HG03457 (cell line): ENCODE results near the gene PRKAR2B.
"Not testable (repeated sequence)": the region's sequence is repeated elsewhere in the genome, so short reads cannot be mapped to it uniquely, and the experiment has no call there.

Experiments used
- ATAC-seq: cut with Tn5 transposase; IDR thresholded peaks from one replicate; pipeline ENCODE4 v1.9.1; 2021; ENCODE audit warnings: moderate number of reproducible peaks; ENCODE audit not compliant: unreplicated experiment

The PRKAR2B gene

GRCh38 chr7:107151538-107151937 is 107.0 kb downstream of the PRKAR2B start:
- no peak for ATAC-seq

DNA sequence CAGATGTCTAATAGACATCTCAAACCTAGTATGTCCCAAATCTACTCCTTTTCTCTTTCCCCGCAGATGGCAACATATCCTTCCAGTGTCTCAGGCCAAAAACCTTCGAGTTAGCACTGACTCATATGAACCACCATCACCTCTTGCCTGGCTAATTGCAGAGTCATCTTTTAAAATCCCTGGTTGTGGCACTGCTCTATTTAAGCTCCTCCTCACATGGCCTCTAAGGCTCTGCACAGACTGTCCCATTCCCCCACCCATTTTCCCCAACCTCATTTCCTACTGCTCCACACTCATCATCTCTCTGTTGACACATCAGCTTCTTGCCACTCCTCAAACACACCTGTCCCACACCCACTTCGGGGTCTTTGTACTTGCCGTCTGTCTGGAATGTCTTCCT is 107.5 kb downstream of the PRKAR2B start:
- ATAC-seq = no peak

DNA sequence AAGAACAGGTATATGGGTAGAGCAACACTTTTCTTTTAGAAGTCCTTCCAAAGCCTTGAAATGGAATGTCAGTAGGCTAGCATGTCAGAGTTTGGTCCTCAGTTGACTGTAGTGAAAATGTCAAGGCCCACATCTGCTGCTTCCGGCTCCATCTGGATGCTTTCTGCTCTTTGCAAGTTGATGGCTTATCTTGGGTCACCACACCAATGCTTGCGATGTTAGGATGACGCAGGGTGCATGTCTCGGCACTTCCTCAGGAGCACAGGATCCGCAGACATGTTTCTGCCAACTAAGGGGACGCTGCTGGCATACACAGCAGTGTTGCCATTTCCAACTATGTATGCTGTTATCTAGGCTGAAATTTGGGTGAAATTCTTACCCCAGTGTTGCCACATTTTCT is 110.3 kb downstream of the PRKAR2B start:
- ATAC-seq = no peak

GRCh38 chr7:107155726-107156125 is 111.2 kb downstream of the PRKAR2B start:
- not testable (repeated sequence) for ATAC-seq

DNA sequence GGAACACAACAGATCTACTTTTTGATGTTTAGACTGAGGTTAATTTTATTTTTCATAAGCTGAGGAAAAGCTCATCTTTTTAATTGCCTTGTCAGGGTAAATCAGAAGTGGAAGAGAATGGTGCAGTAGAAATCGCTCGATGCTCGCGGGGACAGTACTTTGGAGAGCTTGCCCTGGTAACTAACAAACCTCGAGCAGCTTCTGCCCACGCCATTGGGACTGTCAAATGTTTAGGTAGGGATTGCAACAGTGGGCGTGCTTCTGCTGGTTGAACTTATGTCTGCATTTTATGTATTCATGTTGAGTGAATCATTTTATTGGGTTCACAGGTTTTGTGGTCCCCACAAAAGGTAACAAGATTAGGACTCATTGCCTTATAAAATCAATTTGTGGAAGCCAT is 112.6 kb downstream of the PRKAR2B start:
- ATAC-seq = no peak

GRCh38 chr7:107158028-107158427 is 113.5 kb downstream of the PRKAR2B start:
- no peak for ATAC-seq

DNA sequence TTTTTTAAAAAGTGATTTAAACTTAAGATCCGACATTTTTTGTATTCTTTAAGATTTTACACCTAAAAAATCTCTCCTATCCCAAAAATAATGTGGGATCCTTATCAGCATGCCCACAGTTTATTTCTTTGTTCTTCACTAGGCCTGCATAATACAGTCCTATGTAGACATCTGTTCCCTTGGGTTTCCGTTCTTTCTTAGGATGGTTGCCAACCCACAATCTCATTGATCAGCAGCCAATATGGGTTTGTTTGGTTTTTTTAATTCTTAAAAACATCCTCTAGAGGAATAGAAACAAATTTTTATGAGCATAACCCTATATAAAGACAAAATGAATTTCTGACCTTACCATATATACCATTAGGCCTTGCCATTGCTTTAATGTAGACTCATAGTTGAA is 115.9 kb downstream of the PRKAR2B start:
- no peak for ATAC-seq

DNA sequence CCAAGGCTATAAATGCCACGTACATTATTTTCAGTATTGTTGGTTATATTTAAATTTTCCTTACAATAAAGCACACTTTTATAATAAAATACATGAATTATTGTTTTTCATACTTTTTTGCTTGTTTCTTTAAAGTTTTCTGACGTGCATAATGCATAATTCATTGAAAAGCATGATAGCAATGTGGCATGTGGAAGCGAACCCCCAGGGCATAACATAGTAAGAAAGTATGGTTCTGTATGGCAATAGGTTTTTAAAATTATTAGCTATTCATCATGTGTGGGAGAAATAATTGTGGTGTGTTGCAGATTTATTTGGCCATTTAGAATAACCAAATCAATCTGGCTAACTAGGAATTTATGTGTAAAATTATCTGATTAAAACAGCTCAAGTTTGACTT is 116.9 kb downstream of the PRKAR2B start:
- ATAC-seq = no peak

GRCh38 chr7:107162475-107162874 is 118.0 kb downstream of the PRKAR2B start:
- ATAC-seq = no peak

DNA sequence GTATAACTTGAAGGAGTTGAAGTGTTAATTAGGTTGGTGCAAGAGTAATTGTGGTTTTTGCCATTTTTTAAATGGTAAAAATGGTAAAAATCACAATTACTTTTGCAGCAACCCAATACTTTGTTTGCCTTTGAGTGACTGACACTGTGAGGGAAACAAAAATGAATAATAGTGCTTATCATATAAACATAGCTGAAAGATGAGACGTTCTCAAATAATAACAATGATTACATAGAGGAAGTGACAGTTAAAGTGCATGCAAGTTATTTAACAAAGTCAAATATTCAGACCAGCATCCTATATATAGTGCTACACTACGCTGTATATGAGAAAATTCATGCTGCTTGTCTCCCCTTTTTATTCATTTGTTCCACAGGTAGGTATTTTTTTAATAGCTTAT is 119.6 kb downstream of the PRKAR2B start:
- ATAC-seq = no peak

DNA sequence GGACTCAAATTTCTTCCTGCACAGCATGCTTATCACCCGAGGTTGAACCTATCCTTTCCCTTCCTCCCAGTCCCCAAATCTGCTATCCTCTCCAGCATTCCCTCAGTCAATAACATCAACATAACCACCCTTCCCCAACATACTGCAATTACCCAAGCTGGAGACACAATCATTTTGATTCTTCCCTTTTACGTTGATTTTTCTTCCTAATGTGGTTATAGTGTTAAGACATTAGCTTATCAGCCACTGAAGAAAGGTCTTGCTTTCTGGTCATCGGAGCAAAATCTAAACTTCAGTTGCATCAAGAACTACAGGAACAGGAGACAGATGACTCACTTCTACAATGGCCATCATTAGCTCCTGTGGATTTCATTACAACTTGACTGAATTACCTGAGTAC is 120.8 kb downstream of the PRKAR2B start:
- no peak for ATAC-seq

GRCh38 chr7:107166736-107167426 is 122.4 kb downstream of the PRKAR2B start:
- ATAC-seq = no peak

- no peak for ATAC-seq
These were observed 123.2 kb downstream of the PRKAR2B start for GRCh38 chr7:107167483-107168232.

GRCh38 chr7:107168233-107169119 is 124.0 kb downstream of the PRKAR2B start, which contains the start of gene HBP1:
HBP1 (plus strand) TSS chr7:107169003; CDS start chr7:107179894, 10,891 bp downstream.
- peak; percentile 91 for ATAC-seq

DNA sequence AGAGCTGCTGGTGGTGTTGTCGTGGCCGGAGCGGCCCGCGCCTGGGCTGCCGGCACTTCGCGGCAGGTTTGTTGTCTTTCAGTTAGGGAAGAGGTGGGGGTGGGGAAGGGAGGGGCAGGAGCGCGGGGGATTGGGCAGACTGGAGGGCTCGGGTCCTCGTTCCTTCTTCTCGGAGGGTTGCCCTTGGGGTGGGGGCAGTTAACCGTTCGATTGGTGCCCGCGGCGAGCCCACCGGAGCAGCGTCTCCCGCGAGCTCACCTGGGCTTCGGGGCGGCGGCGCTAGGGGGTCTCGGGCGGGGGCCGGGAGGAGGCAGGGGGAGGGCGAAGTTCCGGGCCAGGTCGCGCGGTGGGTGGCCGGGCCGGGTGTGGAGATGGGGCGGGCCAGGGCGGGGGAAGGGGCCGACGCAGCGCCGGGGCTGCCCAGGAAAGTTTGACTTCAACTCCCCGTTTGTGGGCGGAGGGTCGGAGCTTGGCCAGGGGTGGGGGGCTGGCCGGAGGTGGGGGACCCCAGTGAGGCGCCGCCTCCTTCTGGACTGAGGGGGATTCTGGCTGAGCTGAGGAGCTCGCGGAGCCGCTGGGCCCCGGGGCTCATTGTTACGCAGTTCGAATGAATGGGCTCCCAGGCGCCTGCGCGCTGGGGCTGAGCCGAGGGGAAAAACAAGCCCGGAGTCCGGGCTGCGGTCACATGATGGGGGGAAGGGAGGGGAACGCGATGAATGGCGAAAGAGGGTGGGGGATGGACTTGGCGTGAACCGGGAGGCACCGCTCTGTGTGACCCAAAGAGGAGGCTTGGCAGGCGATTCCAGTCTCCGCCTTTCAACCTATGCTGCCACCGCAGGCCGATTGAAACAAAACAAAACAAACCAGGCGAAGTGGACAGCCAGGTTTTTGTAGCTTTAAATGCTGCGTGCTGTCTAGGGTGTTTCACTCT is 124.9 kb downstream of the PRKAR2B start:
- ATAC-seq = peak; percentile 22

DNA sequence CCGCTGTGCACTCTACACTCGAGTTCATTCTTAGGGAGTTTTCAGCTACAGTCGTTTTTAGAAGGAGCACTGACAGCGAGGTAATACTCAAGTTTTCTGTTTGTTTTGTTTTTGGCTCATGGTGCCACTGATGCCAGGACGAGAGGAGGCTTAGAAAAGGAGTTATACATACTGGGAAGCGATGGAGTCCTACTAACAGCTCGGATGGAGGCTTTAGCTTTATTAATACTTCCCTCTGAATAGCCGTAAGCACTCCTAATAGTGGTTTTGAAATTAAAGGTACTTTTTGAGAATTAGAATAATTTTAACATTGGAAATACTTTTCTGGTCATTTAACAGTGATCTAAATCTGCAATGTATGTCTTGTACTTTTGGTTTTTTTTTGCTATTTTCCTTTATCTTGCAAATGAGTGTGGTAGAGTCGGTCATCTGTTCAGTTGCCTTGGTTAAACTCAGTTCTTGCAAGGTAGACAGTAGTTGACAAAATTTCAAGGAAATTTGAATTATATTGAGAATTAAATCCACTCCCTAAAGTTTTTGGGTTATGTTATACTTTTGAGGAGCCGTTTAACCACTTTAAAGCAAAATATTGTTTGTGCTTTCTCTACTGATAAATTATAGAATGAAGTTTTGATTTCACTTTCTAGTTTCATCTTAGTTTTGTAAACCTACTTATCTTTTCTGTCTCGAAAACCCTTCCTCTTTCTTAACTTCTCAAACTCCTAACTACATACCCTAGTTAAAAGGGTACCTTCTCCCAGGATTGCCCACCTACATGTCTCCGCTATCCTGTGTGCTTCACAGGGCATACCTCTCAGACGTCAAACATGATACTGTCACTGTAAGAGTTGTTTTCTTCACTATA is 125.8 kb downstream of the PRKAR2B start:
- no peak for ATAC-seq

- no peak for ATAC-seq
These were observed 127.0 kb downstream of the PRKAR2B start for GRCh38 chr7:107171496-107171895.

- no peak for ATAC-seq
These were observed 127.9 kb downstream of the PRKAR2B start for GRCh38 chr7:107172276-107173032.

DNA sequence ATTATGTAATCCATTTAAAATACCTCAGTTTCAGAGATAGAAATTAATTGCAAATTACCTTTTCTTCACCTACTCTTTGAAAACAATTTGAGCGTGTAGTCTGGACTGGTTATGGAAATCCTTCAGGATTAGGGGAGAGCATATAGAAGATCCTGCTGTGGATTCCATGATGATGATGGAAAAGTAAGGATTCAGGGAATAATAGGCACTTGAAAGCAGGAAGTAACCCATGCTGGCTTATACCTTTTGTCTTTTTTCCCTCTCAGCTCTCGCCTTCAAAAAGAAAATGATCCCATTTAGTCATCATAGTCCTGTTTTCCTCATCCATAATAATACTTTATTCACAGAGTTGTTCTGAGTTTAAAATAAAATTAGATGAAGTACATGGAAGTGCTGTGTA is 128.7 kb downstream of the PRKAR2B start:
- ATAC-seq = no peak
